ENCODE measurements around the gene DHX36.

DNA sequence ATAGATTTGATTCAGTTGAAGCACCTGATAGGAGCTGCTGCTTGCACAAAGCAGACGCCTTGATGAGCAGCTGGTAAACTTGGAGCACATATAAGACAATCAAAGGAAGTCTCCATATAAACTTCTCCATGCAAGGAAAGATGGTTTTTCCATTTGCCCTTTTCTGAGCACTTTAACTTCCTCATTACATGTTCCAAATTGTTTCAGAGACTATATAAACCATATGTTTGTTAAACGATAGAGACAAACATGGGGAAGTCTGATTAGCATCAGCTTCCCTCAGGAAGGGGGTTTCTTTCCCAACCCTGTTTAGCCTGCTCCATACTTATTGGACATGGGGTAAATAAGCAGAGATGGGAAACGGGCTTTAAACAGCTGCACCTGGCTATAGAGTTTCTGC is 88.0 kb downstream of the DHX36 start:
- TF ChIP-seq, protein P1, sequence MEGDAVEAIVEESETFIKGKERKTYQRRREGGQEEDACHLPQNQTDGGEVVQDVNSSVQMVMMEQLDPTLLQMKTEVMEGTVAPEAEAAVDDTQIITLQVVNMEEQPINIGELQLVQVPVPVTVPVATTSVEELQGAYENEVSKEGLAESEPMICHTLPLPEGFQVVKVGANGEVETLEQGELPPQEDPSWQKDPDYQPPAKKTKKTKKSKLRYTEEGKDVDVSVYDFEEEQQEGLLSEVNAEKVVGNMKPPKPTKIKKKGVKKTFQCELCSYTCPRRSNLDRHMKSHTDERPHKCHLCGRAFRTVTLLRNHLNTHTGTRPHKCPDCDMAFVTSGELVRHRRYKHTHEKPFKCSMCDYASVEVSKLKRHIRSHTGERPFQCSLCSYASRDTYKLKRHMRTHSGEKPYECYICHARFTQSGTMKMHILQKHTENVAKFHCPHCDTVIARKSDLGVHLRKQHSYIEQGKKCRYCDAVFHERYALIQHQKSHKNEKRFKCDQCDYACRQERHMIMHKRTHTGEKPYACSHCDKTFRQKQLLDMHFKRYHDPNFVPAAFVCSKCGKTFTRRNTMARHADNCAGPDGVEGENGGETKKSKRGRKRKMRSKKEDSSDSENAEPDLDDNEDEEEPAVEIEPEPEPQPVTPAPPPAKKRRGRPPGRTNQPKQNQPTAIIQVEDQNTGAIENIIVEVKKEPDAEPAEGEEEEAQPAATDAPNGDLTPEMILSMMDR (IDR thresholded peaks at IDR 0.05; ENCODE audit: low read depth, low read length, missing input control): no peak
- TF ChIP-seq RXRA (IDR thresholded peaks at IDR 0.05) (no peak), EGR1 (IDR thresholded peaks at IDR 0.05; ENCODE audit: low read depth in 2 of 2) (no peak), RAD21 (IDR thresholded peaks at IDR 0.05) (no peak)
- TF ChIP-seq, protein P2, sequence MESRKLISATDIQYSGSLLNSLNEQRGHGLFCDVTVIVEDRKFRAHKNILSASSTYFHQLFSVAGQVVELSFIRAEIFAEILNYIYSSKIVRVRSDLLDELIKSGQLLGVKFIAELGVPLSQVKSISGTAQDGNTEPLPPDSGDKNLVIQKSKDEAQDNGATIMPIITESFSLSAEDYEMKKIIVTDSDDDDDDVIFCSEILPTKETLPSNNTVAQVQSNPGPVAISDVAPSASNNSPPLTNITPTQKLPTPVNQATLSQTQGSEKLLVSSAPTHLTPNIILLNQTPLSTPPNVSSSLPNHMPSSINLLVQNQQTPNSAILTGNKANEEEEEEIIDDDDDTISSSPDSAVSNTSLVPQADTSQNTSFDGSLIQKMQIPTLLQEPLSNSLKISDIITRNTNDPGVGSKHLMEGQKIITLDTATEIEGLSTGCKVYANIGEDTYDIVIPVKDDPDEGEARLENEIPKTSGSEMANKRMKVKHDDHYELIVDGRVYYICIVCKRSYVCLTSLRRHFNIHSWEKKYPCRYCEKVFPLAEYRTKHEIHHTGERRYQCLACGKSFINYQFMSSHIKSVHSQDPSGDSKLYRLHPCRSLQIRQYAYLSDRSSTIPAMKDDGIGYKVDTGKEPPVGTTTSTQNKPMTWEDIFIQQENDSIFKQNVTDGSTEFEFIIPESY (IDR thresholded peaks at IDR 0.05): no peak
- TF ChIP-seq, protein P3, sequence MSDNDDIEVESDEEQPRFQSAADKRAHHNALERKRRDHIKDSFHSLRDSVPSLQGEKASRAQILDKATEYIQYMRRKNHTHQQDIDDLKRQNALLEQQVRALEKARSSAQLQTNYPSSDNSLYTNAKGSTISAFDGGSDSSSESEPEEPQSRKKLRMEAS (IDR thresholded peaks at IDR 0.05): no peak
- TF ChIP-seq, protein P4, sequence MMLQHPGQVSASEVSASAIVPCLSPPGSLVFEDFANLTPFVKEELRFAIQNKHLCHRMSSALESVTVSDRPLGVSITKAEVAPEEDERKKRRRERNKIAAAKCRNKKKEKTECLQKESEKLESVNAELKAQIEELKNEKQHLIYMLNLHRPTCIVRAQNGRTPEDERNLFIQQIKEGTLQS (IDR thresholded peaks at IDR 0.05): no peak

Data from liver (tissue), 3 donors.